Colonic mucosa (tissue), 4 donors: ENCODE measurements around the gene ERBB3. TPM values are rescaled to one million over a fixed set of nuclear protein-coding genes. Genes with fewer than 3 reads are reported as not detected.

Experiments used
- DNase-seq: peaks from one replicate; pipeline ENCODE4 v3.0.0-alpha.2; 2020
- H3K27ac ChIP-seq: fragments of 200-600 bp; one replicate; pipeline ENCODE4 v1.8.0; 2021
- H3K27me3 ChIP-seq: fragments of 200-600 bp; one replicate; pipeline ENCODE4 v1.8.0; 2021
- H3K36me3 ChIP-seq: fragments of 200-600 bp; one replicate; pipeline ENCODE4 v1.8.0; 2021
- H3K4me1 ChIP-seq: fragments of 200-600 bp; one replicate; pipeline ENCODE4 v1.8.0; 2021; ENCODE audit warnings: mild to moderate bottlenecking
- H3K4me3 ChIP-seq: fragments of 200-600 bp; one replicate; pipeline ENCODE4 v1.8.0; 2021
- H3K9ac ChIP-seq, 2 donors: one replicate each; pipeline ENCODE4 v1.7.0; 2013; ENCODE audit warnings: control low read depth in 2 of 2, low read depth in 2 of 2, low read length in 2 of 2
- H3K9me3 ChIP-seq: fragments of 200-600 bp; one replicate; pipeline ENCODE4 v1.8.0; 2021
- intact Hi-C: fragments of 100-400 bp; cut with DNase I; formaldehyde crosslinking; loops from one replicate; pipeline ENCODE4 v1.14.1; 2022
- total RNA-seq, 2 donors: library from RNA; stranded (reverse); fragmentation: NEBNext Ultra II Directional in 1 of 2; extraction: Animal tissue kit (Norgen Biotek cat#: 25700) in 1 of 2; gene quantifications; one replicate each; pipeline ENCODE4 v1.2.1, GENCODE V29; 2021
- TF ChIP-seq, protein P1 (sequence below): fragments of 200-600 bp; IDR thresholded peaks from one replicate; pipeline ENCODE4 v1.8.0; 2022; ENCODE audit warnings: antibody characterized with exemption, mild to moderate bottlenecking
- donor health status: healthy.
- donor health status: DM: no; HTN: no; CAD: no.
- donor health status: DM: no; HTN: no; CAD: no.

ERBB3 gene
- total RNA-seq, 2 donors from 2014 or later, result 158 to 206 TPM

DNA sequence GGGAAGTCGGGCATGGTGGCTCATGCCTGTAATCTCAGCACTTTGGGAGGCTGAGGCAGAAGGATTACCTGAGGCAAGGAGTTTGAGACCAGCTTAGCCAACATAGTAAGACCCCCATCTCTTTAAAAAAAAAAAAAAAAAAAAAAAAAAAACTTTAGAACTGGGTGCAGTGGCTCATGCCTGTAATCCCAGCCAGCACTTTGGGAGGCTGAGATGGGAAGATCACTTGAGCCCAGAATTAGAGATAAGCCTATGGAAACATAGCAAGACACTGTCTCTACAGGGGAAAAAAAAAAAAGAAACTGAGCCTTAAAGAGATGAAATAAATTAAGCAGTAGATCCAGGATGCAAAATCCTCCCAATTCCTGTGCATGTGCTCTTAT, 22.7 kb downstream of the ERBB3 start:
- intact Hi-C loops, result no loop called here
- no peak overlapping the region for H3K4me3 ChIP-seq
- TF ChIP-seq, protein P1, sequence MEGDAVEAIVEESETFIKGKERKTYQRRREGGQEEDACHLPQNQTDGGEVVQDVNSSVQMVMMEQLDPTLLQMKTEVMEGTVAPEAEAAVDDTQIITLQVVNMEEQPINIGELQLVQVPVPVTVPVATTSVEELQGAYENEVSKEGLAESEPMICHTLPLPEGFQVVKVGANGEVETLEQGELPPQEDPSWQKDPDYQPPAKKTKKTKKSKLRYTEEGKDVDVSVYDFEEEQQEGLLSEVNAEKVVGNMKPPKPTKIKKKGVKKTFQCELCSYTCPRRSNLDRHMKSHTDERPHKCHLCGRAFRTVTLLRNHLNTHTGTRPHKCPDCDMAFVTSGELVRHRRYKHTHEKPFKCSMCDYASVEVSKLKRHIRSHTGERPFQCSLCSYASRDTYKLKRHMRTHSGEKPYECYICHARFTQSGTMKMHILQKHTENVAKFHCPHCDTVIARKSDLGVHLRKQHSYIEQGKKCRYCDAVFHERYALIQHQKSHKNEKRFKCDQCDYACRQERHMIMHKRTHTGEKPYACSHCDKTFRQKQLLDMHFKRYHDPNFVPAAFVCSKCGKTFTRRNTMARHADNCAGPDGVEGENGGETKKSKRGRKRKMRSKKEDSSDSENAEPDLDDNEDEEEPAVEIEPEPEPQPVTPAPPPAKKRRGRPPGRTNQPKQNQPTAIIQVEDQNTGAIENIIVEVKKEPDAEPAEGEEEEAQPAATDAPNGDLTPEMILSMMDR, result no peak
- peaks cover 1% of the 10 kb centered on the region for H3K36me3 ChIP-seq
- no peaks in the 10 kb centered on the region for H3K4me1 ChIP-seq
- H3K9ac ChIP-seq, result no peak overlapping the region
- H3K27me3 ChIP-seq, result no peaks in the 10 kb centered on the region
- peak overlapping the region; percentile 89 for H3K27ac ChIP-seq
- H3K9me3 ChIP-seq, result no peaks in the 10 kb centered on the region
- no peak for DNase-seq

GRCh38 chr12:56103066-56103711, 23.2 kb downstream of the ERBB3 start:
- Histone ChIP-seq H3K36me3 (peaks cover 4% of the 10 kb centered on the region), H3K27me3 (no peaks in the 10 kb centered on the region), H3K27ac (peak overlapping the region; percentile 89), H3K4me3 (peak overlapping the region; percentile 89), H3K9ac (peak overlapping the region in 1 of 2 donors; percentile 95), H3K4me1 (no peaks in the 10 kb centered on the region), H3K9me3 (no peaks in the 10 kb centered on the region)
- intact Hi-C loops, result no loop called here
- TF ChIP-seq, protein P1, result no peak
- DNase-seq, result no peak

- Histone ChIP-seq H3K36me3 (peaks cover 4% of the 10 kb centered on the region), H3K4me1 (no peaks in the 10 kb centered on the region)
Measured at GRCh38 chr12:56103823-56104108, 23.8 kb downstream of the ERBB3 start.

GRCh38 chr12:56104109-56104814, 24.3 kb downstream of the ERBB3 start, which contains the start of gene PA2G4:
Gene PA2G4 (plus strand): TSS chr12:56104559. CDS start chr12:56104738, 179 bp downstream.
- H3K4me1 ChIP-seq, result no peaks in the 10 kb centered on the region
- H3K36me3 ChIP-seq, result peaks cover 8% of the 10 kb centered on the region
- intact Hi-C loops, result no loop called here

More at GRCh38 chr12:56103823-56104108, 23.8 kb downstream of the ERBB3 start:
- TF ChIP-seq, protein P1, result no peak
- no peak for DNase-seq
- no peaks in the 10 kb centered on the region for H3K9me3 ChIP-seq
- H3K9ac ChIP-seq, result peak overlapping the region; percentile 88 to 95
- H3K27me3 ChIP-seq, result no peaks in the 10 kb centered on the region
- H3K27ac ChIP-seq, result peak overlapping the region; percentile 89
- intact Hi-C loops, result no loop called here
- H3K4me3 ChIP-seq, result peak overlapping the region; percentile 89

DNA sequence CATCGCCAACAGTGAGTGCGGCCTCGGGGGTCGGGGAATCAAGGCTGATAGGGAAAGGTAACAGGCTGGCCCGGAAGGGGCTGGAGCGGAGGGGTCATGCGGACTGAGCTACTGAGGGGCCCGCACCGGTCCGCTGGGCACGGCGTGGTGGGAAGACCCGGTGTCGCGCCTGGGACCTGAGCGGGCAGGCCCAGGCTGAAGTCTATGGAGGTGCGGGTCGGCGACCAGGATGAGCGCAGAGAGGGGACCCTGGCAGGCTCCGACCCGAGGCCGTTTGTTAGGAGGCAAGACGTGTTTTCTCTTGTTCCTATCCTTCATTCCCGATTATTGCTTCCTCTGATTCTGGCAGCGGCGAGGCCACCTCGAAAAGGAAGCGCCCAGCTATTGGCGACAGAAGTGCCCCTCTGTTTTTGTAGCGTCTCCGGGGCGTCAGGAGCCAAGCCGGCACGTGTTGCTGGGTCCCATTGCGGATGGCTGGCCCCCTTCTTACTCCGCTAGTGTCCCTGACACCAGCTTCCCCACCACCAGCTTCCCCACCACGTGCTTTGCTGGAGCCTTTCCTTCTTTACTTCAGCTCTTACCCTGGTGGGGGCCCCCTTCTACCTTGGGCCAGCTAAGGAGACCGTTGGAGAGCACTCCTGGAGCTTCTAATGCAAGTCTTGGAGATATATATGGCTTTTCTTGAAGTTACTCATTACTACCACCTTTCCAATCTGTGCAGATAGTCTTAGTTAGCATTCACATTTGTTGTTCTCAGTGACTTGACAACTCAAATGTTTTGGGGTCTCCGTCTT, 25.0 kb downstream of the ERBB3 start:
- Histone ChIP-seq H3K4me1 (no peaks in the 10 kb centered on the region), H3K4me3 (peak overlapping the region; percentile 89), H3K27me3 (no peaks in the 10 kb centered on the region), H3K36me3 (peaks cover 14% of the 10 kb centered on the region), H3K27ac (peak overlapping the region; percentile 89), H3K9ac (peak overlapping the region; percentile 74 to 95), H3K9me3 (no peaks in the 10 kb centered on the region)
- TF ChIP-seq, protein P1, result no peak
- DNase-seq, result no peak
- intact Hi-C loops, result no loop called here

More at GRCh38 chr12:56104109-56104814, 24.3 kb downstream of the ERBB3 start, which contains the start of gene PA2G4:
- no peaks in the 10 kb centered on the region for H3K27me3 ChIP-seq
- peak; percentile 99 for DNase-seq
- no peaks in the 10 kb centered on the region for H3K9me3 ChIP-seq
- H3K4me3 ChIP-seq, result peak within 1 kb of the TSS; percentile 89
- TF ChIP-seq, protein P1, result no peak
- peak within 1 kb of the TSS; percentile 89 for H3K27ac ChIP-seq
- H3K9ac ChIP-seq, result peak within 1 kb of the TSS; percentile 88 to 95
